OCI-LY7 (cell line): ENCODE results near the gene KDM2A.

Experiments
- EZH2phosphoT487 ChIP-seq: fragments of 200-600 bp; sonication (generic); IDR thresholded peaks from 2 replicates; pipeline ENCODE4 v1.6.1; 2018; ENCODE audit warnings: low read depth, borderline replicate concordance, mild to moderate bottlenecking, mixed run types, antibody characterized with exemption, low read length, moderate library complexity, mixed read lengths
- TF ChIP-seq, protein P1 (sequence below): fragments of 200-600 bp; sonication (generic); conservative IDR thresholded peaks from 2 replicates; pipeline ENCODE4 v1.5.1; 2014; ENCODE audit warnings: mild to moderate bottlenecking, antibody characterized with exemption, low read length, moderate library complexity, mixed read lengths

DNA sequence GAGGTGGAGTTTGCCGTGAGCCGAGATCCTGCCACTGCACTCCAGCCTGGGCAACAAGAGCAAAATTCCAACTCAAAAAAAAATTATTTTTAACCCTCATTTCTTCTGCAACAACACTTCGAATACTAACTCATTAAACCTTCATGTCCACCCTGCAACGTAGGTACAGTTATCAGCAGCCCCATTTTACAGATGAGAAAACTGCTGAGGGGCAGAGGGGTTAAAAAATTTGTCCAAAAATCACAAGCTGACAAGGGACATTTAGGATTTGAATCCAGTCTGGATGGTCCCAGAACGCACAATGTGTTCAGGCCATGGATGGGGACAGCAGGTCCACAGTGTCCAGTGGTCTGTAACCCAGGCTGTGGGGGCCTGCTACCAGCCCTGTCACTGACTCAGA lies 33.4 kb upstream of the KDM2A start:
- TF ChIP-seq, protein P1, sequence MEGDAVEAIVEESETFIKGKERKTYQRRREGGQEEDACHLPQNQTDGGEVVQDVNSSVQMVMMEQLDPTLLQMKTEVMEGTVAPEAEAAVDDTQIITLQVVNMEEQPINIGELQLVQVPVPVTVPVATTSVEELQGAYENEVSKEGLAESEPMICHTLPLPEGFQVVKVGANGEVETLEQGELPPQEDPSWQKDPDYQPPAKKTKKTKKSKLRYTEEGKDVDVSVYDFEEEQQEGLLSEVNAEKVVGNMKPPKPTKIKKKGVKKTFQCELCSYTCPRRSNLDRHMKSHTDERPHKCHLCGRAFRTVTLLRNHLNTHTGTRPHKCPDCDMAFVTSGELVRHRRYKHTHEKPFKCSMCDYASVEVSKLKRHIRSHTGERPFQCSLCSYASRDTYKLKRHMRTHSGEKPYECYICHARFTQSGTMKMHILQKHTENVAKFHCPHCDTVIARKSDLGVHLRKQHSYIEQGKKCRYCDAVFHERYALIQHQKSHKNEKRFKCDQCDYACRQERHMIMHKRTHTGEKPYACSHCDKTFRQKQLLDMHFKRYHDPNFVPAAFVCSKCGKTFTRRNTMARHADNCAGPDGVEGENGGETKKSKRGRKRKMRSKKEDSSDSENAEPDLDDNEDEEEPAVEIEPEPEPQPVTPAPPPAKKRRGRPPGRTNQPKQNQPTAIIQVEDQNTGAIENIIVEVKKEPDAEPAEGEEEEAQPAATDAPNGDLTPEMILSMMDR: no peak
- TF ChIP-seq EZH2phosphoT487: no peak
